Activated CD8-positive, alpha-beta T cell treated with anti-CD3 and anti-CD28 coated beads for 36 hours (primary cell): ENCODE results near the gene VSTM5. TPM values are rescaled to one million over a fixed set of nuclear protein-coding genes. Genes with fewer than 3 reads are reported as not detected.

ENCODE experiments used
- ATAC-seq: fragments of 200-7000 bp; cut with Tn5 transposase; one replicate; pipeline ENCODE4 v1.10.0; 2021; ENCODE audit warnings: mild to moderate bottlenecking, moderate library complexity
- CTCF ChIA-PET: fragments of 350-600 bp; sonication (Branson Sonifier 250); formaldehyde crosslinking; loops from one replicate; lab custom pipeline; 2021; ENCODE audit warnings: antibody characterized with exemption; lab: Charles Lee
- POLR2A ChIA-PET: fragments of 350-600 bp; sonication (Branson Sonifier 250); formaldehyde crosslinking; loops from one replicate; lab custom pipeline; 2021; ENCODE audit warnings: antibody characterized with exemption; lab: Charles Lee
- DNase-seq: peaks from one replicate; pipeline ENCODE4 v3.0.0-alpha.2; 2020
- H3K27ac Mint-ChIP-seq: one replicate; pipeline ENCODE4 v1.8.0; 2021; ENCODE audit warnings: mild to moderate bottlenecking, mixed read lengths
- H3K27me3 Mint-ChIP-seq: one replicate; pipeline ENCODE4 v1.8.0; 2021; ENCODE audit warnings: mixed read lengths
- H3K36me3 Mint-ChIP-seq: one replicate; pipeline ENCODE4 v1.8.0; 2021; ENCODE audit warnings: low read depth, mixed read lengths
- H3K4me1 Mint-ChIP-seq: one replicate; pipeline ENCODE4 v1.8.0; 2021; ENCODE audit warnings: low read depth, mixed read lengths
- H3K4me3 Mint-ChIP-seq: one replicate; pipeline ENCODE4 v1.8.0; 2021; ENCODE audit warnings: mild to moderate bottlenecking, moderate library complexity, mixed read lengths
- H3K9me3 Mint-ChIP-seq: one replicate; pipeline ENCODE4 v1.8.0; 2021; ENCODE audit warnings: mixed read lengths
- CTCF ChIP-seq: fragments of 200-600 bp; IDR thresholded peaks from one replicate; pipeline ENCODE4 v1.8.0; 2022; ENCODE audit warnings: antibody characterized with exemption, mild to moderate bottlenecking
- intact Hi-C: fragments of 100-400 bp; cut with micrococcal nuclease; formaldehyde crosslinking; loops from one replicate; pipeline ENCODE4 v1.10.0; 2022
- total RNA-seq, 2 experiments: library from RNA; stranded (reverse); gene quantifications; one replicate each; pipeline ENCODE4 v1.2.3, GENCODE V29; 2021

The VSTM5 gene
- total RNA-seq, 2 experiments from 2014 or later = not detected

GRCh38 chr11:93820847-93821246 lies 29.6 kb downstream of the VSTM5 start:
- ATAC-seq (no peak), DNase-seq (no peak)
- Mint-ChIP-seq H3K36me3 (peaks cover 3% of the 10 kb centered on the region), H3K27ac (no peak overlapping the region), H3K9me3 (no peaks in the 10 kb centered on the region), H3K4me1 (no peaks in the 10 kb centered on the region), H3K4me3 (no peak overlapping the region), H3K27me3 (no peaks in the 10 kb centered on the region)
- ChIA-PET POLR2A (no interaction called here), CTCF (no interaction called here)
- intact Hi-C loops = no loop called here
- no peak for TF ChIP-seq CTCF

GRCh38 chr11:93819966-93820695 lies 30.3 kb downstream of the VSTM5 start:
- Mint-ChIP-seq H3K4me1 (no peaks in the 10 kb centered on the region), H3K27me3 (no peaks in the 10 kb centered on the region), H3K4me3 (no peak overlapping the region), H3K9me3 (no peaks in the 10 kb centered on the region), H3K27ac (no peak overlapping the region), H3K36me3 (peaks cover 8% of the 10 kb centered on the region)
- no peak for TF ChIP-seq CTCF
- ChIA-PET CTCF (no interaction called here), POLR2A (interaction anchor here (1.5 kb wide), 1 partner anchor 110 kb away, joined by 3 read pairs; no protein-coding TSS in a partner anchor)
- no peak for ATAC-seq
- no peak for DNase-seq
- intact Hi-C loops = no loop called here

- no peak for DNase-seq
- POLR2A ChIA-PET = no interaction called here
- ATAC-seq = no peak
- CTCF ChIA-PET = interaction anchor here (0.7 kb wide), 1 partner anchor 22 kb away, joined by 3 read pairs; no protein-coding TSS in a partner anchor
- intact Hi-C loops = no loop called here
- H3K27me3 Mint-ChIP-seq = no peaks in the 10 kb centered on the region
- no peaks in the 10 kb centered on the region for H3K9me3 Mint-ChIP-seq
- H3K4me1 Mint-ChIP-seq = no peaks in the 10 kb centered on the region
- peaks cover 28% of the 10 kb centered on the region for H3K36me3 Mint-ChIP-seq
- no peak overlapping the region for H3K27ac Mint-ChIP-seq
- TF ChIP-seq CTCF = no peak
- no peak overlapping the region for H3K4me3 Mint-ChIP-seq
These were observed 32.7 kb downstream of the VSTM5 start for GRCh38 chr11:93817426-93818348.

- H3K36me3 Mint-ChIP-seq = peaks cover 45% of the 10 kb centered on the region
- no peak overlapping the region for H3K4me3 Mint-ChIP-seq
- ATAC-seq (no peak), DNase-seq (no peak)
- H3K9me3 Mint-ChIP-seq = no peaks in the 10 kb centered on the region
- no peak for TF ChIP-seq CTCF
- ChIA-PET CTCF (no interaction called here), POLR2A (no interaction called here)
- no peaks in the 10 kb centered on the region for H3K27me3 Mint-ChIP-seq
- H3K27ac Mint-ChIP-seq = no peak overlapping the region
- no peaks in the 10 kb centered on the region for H3K4me1 Mint-ChIP-seq
- intact Hi-C loops = no loop called here
These were observed 35.3 kb downstream of the VSTM5 start for GRCh38 chr11:93814966-93815633.
